Adrenal gland (tissue), 12 donors: ENCODE results near the gene LCN12. TPM values are rescaled to one million over a fixed set of nuclear protein-coding genes. Genes with fewer than 3 reads are reported as not detected.

Experiments used
- DNase-seq, 7 donors: peaks; one replicate each; pipeline ENCODE4 v3.0.0-alpha.2; 2019 to 2020
- H3K27ac ChIP-seq, 5 donors: fragments of 200-600 bp; sonication (generic) in 4 of 5; 1 replicate in 3 of 5; 2 replicates in 2 of 5; pipeline versions ENCODE4 v1.5.1 to v1.8.0; 2016 to 2020; ENCODE audit warnings: mild to moderate bottlenecking in 1 of 5
- H3K27me3 ChIP-seq: fragments of 200-600 bp; 2 replicates; pipeline ENCODE4 v1.8.0; 2021
- H3K36me3 ChIP-seq, 2 donors: fragments of 200-600 bp; replicated peaks in 1 of 2; 1 replicate in 1 of 2; 2 replicates in 1 of 2; pipeline versions ENCODE4 v1.5.1 to v1.8.0; 2018 to 2022
- H3K4me1 ChIP-seq, 2 donors: fragments of 200-600 bp; replicated peaks in 1 of 2; 1 replicate in 1 of 2; 2 replicates in 1 of 2; pipeline versions ENCODE4 v1.5.1 to v1.8.0; 2018 to 2021
- H3K4me3 ChIP-seq, 4 donors: fragments of 200-600 bp; sonication (generic) in 3 of 4; one replicate each; pipeline ENCODE4 v1.5.1; 2016 to 2018
- H3K9me3 ChIP-seq, 3 donors: fragments of 200-600 bp; sonication (generic) in 1 of 3; replicated peaks in 1 of 3; 1 replicate in 2 of 3; 2 replicates in 1 of 3; pipeline versions ENCODE4 v1.5.1 to v1.8.0; 2016 to 2021
- POLR2A ChIP-seq, 2 donors: fragments of 450-650 bp; IDR thresholded peaks; one replicate each; pipeline ENCODE4 v1.6.1; 2017; ENCODE audit warnings: antibody characterized with exemption in 2 of 2, mild to moderate bottlenecking in 2 of 2, moderate library complexity in 1 of 2
- WGBS, 4 donors: extraction: QIAGEN DNeasy Blood & Tissue Kit in 2 of 4; methylation state at CpG; one replicate each; pipeline versions ENCODE4 v1.1.5 to v1.1.7; 2013 to 2017; 5-methylcytosine and 5-hydroxymethylcytosine counted together
- intact Hi-C, 2 donors: fragments of 100-400 bp; cut with DNase I; formaldehyde crosslinking; loops; one replicate each; pipeline versions ENCODE4 v1.14.1 to v1.15.0; 2022 to 2023
- polyA plus RNA-seq, 3 donors: library from polyadenylated mRNA; stranded (reverse); fragments of 200-250 nt in 2 of 3; fragments of 350-450 nt in 1 of 3; fragmentation: Illumina TruSeq in 1 of 3; extraction: RNeasy Lipid Tissue Mini Kit (QIAGEN cat#74804) in 1 of 3; gene quantifications; one replicate each; pipeline ENCODE4 v1.2.3, GENCODE V29; 2013 to 2014
- total RNA-seq, 9 donors: library from RNA; depleted of rRNA in 4 of 9; stranded (reverse); fragments of >200 nt in 4 of 9; fragments of 120-200 nt in 1 of 9; fragmentation: NEBNext Ultra II Directional in 1 of 9; extraction: Animal tissue kit (Norgen Biotek cat#: 25700) in 1 of 9; gene quantifications; one replicate each; pipeline versions ENCODE4 v1.1.0 to v1.2.4, GENCODE V29; 2013 to 2023
- TF ChIP-seq, protein P1 (sequence below), 6 experiments: fragments of 450-650 bp in 4 of 6; fragments of 200-600 bp in 2 of 6; sonication (generic) in 1 of 6; IDR thresholded peaks; 1 replicate in 5 of 6; 2 replicates in 1 of 6; pipeline versions ENCODE4 v1.5.1 to v1.8.0; 2016 to 2021; ENCODE audit warnings: antibody characterized with exemption in 6 of 6, mild to moderate bottlenecking in 2 of 6, moderate library complexity in 1 of 6
- donor health status: healthy with polysubstance abuse.
- donor health status: Bipolar disorder and iron deficiency.
- donor health status: DM: yes; HTN: yes; CAD: no.
- donor health status: DM: no; HTN: no; CAD: no.
- donor health status: DM: no; HTN: no; CAD: no.
- donor health status: DM: yes; HTN: yes; CAD: no.

The LCN12 gene
- total and polyA plus RNA-seq, 12 donors = 0.75 to 31.8 (median 4.4) TPM; not detected in 1

- intact Hi-C loops = no loop called here
- TF ChIP-seq, protein P1, sequence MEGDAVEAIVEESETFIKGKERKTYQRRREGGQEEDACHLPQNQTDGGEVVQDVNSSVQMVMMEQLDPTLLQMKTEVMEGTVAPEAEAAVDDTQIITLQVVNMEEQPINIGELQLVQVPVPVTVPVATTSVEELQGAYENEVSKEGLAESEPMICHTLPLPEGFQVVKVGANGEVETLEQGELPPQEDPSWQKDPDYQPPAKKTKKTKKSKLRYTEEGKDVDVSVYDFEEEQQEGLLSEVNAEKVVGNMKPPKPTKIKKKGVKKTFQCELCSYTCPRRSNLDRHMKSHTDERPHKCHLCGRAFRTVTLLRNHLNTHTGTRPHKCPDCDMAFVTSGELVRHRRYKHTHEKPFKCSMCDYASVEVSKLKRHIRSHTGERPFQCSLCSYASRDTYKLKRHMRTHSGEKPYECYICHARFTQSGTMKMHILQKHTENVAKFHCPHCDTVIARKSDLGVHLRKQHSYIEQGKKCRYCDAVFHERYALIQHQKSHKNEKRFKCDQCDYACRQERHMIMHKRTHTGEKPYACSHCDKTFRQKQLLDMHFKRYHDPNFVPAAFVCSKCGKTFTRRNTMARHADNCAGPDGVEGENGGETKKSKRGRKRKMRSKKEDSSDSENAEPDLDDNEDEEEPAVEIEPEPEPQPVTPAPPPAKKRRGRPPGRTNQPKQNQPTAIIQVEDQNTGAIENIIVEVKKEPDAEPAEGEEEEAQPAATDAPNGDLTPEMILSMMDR (IDR thresholded peaks at IDR 0.05) = no peak
- no peak for TF ChIP-seq POLR2A (IDR thresholded peaks at IDR 0.05)
- H3K4me3 ChIP-seq = no peak overlapping the region
- WGBS, 4 donors = 89 to 98% (median 96%) methylated on average over 9 to 14 of the region's 14 CpGs
- H3K27ac ChIP-seq = no peak overlapping the region
- H3K27me3 ChIP-seq = no peaks in the 10 kb centered on the region
- H3K36me3 ChIP-seq = peaks cover 0 to 43% of the 10 kb centered on the region in 2 donors
- DNase-seq = no peak
- H3K4me1 ChIP-seq = peaks cover 0 to 9% of the 10 kb centered on the region in 2 donors
- no peaks in the 10 kb centered on the region for H3K9me3 ChIP-seq
These were observed 31.3 kb upstream of the LCN12 start for GRCh38 chr9:136920734-136921231.

- peaks cover 0 to 9% of the 10 kb centered on the region in 2 donors for H3K4me1 ChIP-seq
- intact Hi-C loops = no loop called here
- peak overlapping the region in 1 of 5 donors; percentile 30 for H3K27ac ChIP-seq
- WGBS, 4 donors = 51 to 80% (median 75%) methylated on average over 2 to 11 of the region's 11 CpGs
- TF ChIP-seq, protein P1 (IDR thresholded peaks at IDR 0.05) = no peak
- TF ChIP-seq POLR2A (IDR thresholded peaks at IDR 0.05) = no peak
- no peaks in the 10 kb centered on the region for H3K27me3 ChIP-seq
- no peak for DNase-seq
- no peaks in the 10 kb centered on the region for H3K9me3 ChIP-seq
- no peak overlapping the region for H3K4me3 ChIP-seq
- H3K36me3 ChIP-seq = peaks cover 0 to 46% of the 10 kb centered on the region in 2 donors
These were observed 30.8 kb upstream of the LCN12 start for GRCh38 chr9:136921307-136921706.

GRCh38 chr9:136921718-136922117 is 30.4 kb upstream of the LCN12 start:
- peaks cover 0 to 46% of the 10 kb centered on the region in 2 donors for H3K36me3 ChIP-seq
- peak overlapping the region in 1 of 5 donors; percentile 30 for H3K27ac ChIP-seq
- H3K4me3 ChIP-seq = no peak overlapping the region
- no peak for TF ChIP-seq POLR2A (IDR thresholded peaks at IDR 0.05)
- TF ChIP-seq, protein P1 (IDR thresholded peaks at IDR 0.05) = no peak
- intact Hi-C loops = no loop called here
- H3K9me3 ChIP-seq = no peaks in the 10 kb centered on the region
- H3K27me3 ChIP-seq = no peaks in the 10 kb centered on the region
- WGBS, 4 donors = 43 to 67% (median 60%) methylated on average over 8 to 10 of the region's 10 CpGs
- peak in 3 of 7 donors; percentile 27 to 44 (median 37) for DNase-seq
- peaks cover 0 to 9% of the 10 kb centered on the region in 2 donors for H3K4me1 ChIP-seq

DNA sequence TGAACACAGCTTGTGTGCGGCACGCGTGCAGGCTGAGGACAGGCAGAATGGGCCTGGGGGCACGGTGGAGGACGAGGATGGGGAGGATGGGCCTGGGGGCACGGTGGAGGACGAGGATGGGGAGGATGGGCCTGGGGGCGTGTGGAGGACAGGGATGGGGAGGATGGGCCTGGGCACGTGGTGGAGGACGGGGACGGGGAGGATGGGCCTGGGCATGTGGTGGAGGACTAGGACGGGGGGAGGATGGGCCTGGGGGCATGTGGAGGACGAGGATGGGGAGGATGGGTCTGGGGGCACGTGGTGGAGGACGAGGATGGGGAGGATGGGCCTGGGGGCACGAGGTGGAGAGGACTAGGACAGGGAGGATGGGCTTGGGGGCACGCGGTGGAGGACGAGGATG is 29.5 kb upstream of the LCN12 start:
- Histone ChIP-seq H3K4me1 (peaks cover 0 to 9% of the 10 kb centered on the region in 2 donors), H3K36me3 (peaks cover 0 to 39% of the 10 kb centered on the region in 2 donors), H3K27ac (peak overlapping the region in 1 of 5 donors; percentile 30), H3K27me3 (no peaks in the 10 kb centered on the region), H3K4me3 (no peak overlapping the region), H3K9me3 (no peaks in the 10 kb centered on the region)
- WGBS, 4 donors = 83 to 93% (median 91%) methylated on average over 15 to 19 of the region's 19 CpGs
- DNase-seq = no peak
- intact Hi-C loops = no loop called here
- TF ChIP-seq POLR2A (IDR thresholded peaks at IDR 0.05) = no peak
- TF ChIP-seq, protein P1 (IDR thresholded peaks at IDR 0.05) = no peak
